GM21825 (cell line): Measurements from ENCODE around the gene CCIN.

Experiments
- ATAC-seq: cut with Tn5 transposase; IDR thresholded peaks from one replicate; pipeline ENCODE4 v1.9.1; 2021; ENCODE audit warnings: mild to moderate bottlenecking, moderate library complexity; ENCODE audit not compliant: unreplicated experiment

The CCIN gene

GRCh38 chr9:36188212-36188611 is 19.0 kb downstream of the CCIN start:
- ATAC-seq = no peak

- no peak for ATAC-seq
Measured at GRCh38 chr9:36189976-36190375, 20.8 kb downstream of the CCIN start.

GRCh38 chr9:36190388-36191289 is 21.5 kb downstream of the CCIN start, which contains the start of gene CLTA:
Gene CLTA (plus strand): TSS chr9:36190921. CDS start chr9:36191057, 136 bp downstream.
- peak; percentile 95 for ATAC-seq

GRCh38 chr9:36191290-36191645 is 22.1 kb downstream of the CCIN start:
- peak; percentile 3 for ATAC-seq

DNA sequence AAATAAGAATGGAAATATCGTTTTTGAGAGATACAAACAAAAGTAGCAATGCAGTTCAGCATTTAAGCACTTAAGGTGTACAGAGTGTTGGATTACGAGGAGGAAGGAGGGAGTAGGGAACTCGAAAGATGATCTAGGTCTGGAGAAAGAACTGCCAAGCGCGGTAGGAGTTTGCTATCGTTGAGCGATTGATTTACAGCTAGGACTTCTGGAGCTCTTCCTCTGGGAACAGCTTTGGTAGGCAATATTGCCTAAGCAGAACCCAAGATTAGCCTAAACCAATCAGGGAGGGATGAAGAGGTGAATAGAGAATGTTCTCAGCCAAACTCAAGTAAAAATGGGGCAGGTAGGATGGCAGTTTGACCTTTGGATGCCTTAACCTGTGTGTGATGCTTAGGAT is 22.5 kb downstream of the CCIN start:
- no peak for ATAC-seq

DNA sequence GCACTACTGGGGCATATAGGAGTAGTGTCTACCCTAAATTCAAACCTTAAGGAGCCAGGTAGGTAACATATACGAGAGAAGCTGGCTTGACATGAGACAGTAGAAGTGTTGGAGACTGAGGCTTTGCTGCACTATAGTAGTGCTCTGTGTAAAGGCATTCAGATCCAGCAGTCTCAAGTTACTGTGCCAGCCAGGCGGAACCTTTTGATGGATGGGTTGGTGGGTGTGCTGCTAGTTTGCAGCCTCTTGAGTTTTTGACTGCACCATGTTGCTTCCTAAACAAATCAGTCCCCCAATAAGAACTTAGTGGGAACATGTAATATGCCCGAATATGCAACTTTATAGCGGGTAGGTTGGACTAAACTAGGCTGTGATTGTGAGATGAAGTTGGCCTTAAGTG is 23.0 kb downstream of the CCIN start:
- ATAC-seq = no peak

- ATAC-seq = no peak
Measured at GRCh38 chr9:36193023-36193422, 23.8 kb downstream of the CCIN start.

DNA sequence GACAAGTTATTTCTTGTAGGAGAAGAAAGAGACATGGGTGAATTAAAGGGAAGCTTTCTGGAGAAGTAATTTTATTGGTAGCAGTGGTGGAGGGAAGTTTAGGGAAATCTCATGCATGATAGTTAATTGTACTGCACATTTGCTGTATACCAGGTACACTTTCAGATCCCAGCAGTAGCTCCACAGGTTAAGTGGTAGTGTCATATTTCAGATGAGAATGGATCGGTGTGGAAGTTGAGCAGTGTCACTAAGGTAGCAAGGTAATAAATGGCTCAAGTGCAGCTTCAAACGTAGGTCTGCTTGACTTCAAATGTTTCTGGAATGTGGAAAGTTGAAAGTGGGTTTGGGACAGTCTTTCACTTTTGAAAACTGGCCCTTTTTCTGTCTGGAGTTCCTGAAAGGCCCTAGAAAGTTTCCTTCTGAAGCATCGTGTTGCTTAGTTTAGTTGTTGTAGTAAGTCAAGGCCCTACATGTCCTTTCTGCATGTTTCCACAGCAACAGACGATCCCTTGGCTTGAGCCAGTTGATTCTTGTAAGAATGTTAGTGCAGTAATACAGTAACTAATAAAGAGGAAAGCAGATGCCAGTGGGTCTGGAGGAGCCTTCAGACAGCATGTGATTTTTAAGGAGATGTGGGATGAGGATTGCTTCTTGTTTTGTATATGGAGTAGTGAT is 25.3 kb downstream of the CCIN start:
- no peak for ATAC-seq

DNA sequence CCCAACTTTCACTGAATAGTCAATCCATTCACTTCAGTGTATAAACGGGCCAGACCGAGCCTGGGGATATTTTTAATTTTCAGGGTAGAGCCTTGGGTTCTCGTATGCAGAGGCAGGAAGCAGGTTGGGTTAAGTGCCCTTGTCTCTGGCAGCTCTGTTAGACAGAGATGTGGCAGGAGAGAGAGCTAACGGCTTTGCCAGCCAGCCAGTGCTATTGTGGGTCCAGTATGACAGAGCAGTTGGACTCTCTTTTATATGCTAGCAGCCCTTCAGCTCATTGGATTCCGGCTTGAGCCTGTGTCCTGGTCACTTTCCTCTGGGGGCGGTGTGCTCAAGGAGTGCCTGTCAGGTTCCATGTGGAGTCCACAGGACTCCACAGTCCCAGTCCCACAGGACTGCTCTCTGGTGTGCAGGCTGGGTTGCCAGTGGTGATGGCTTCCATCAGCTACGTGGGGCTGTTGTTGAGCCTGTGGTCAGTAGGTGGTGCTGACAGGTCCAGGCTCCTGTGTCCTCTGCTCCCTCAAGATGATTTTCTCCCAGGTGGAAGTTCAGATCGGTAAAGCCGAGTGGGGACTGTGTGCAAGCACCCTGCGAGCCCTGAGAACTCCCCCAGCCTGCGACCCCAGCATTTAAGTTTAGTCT is 35.8 kb downstream of the CCIN start:
- no peak for ATAC-seq

DNA sequence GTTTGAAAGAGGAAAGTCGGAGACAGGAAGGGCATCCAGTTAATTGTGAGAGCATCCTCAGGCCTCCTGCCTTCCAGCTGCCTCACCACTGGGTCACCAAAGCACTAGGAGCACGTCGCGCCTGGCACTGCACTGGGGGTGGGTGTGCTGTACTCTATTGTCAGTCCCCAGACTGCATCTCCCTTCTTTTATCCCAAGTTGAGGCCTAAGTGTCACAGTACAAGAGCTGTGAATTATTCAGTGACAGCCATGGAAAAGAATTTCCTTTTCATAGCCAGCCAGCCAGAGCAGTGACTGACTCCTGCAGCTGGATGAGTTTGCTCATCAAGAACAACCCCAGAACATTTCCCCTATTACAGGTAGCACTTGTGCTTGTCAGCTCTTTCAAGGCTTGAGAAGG is 37.8 kb downstream of the CCIN start:
- ATAC-seq = no peak

DNA sequence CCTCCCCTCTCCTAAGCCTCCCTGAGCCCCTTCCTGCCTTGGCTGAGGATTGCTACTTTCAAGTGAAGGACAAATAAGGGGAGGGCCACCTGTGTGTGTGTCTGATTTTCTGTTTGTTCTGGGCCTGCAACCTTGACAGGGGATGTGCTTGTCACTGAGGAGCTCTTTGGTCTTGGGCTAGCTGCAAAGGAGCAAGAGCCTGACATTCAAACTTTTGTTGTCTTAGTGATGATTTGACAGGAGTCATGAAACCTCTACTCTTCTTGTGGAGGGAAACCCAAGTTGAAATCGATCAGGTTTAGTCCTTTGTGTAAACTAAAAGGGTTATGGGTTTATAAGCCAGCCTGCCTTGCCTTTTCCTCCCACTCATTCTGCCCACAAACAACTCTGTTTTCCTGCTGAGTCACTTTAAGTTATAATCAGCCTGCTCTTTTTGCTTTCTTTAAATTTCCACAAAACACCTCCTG is 38.4 kb downstream of the CCIN start:
- ATAC-seq = no peak

DNA sequence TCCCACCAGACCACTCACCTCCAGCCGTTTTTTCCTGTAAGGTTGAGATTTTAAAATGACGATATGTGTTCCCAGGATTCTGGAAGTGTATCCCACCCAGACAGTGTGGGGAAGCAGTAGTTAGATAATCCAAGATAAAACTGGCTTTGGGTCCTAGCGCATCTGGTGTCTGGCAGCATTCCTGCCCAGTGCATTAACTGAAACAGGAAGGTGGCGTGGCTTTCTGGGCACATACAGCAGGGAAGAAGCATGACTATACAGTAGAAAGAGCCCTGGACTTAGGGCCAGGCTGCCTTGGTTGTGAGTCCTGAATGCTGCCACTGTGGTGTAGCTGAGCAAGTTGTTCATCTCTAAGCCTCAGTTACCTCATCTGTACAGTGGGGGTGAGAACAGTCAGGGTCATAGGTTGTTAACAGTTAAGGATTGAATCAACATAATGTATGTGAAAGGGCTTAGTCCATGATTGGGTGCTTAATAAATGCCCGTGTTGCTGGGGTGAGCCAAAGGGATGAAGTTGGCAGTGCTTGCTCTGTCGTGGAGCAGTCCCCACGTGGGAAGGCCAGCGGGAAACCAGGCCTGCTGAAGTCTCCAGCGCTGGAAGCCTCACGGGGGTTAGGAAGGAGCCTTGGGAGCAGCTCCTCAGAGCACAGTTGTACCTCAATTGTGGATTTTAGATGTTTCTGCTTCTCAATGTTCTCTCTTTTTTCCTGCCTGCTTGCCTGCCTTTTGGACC is 39.5 kb downstream of the CCIN start:
- ATAC-seq = no peak

- ATAC-seq = no peak
Measured at GRCh38 chr9:36210722-36211121, 41.5 kb downstream of the CCIN start.

DNA sequence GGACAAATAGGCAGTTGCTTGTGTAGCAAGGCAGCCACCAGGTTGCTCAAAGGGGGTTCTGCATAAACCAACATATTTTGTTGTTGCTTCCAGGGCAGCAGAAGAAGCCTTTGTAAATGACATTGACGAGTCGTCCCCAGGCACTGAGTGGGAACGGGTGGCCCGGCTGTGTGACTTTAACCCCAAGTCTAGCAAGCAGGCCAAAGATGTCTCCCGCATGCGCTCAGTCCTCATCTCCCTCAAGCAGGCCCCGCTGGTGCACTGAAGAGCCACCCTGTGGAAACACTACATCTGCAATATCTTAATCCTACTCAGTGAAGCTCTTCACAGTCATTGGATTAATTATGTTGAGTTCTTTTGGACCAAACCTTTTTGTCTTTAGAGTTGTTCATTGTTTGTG is 42.3 kb downstream of the CCIN start:
- no peak for ATAC-seq

DNA sequence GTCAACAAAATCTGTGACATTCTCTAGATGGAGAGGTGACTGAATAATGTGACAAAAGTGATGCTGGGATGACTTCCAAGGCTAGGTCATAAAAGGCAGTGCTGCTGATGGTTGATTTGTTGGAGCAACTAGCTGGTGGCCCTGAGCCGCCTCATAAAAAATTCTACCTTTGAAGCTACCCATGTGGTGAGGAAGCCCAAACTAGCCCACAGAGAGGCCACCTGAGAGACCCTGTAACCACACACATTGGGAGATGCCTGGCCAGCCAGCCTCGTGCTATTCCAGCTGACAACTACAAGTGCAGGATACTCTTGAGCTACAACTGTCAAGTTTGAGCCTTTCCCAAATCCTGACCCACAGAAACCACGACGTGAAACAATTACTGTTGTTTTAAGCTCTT is 44.2 kb downstream of the CCIN start:
- no peak for ATAC-seq

- no peak for ATAC-seq
Measured at GRCh38 chr9:36213989-36214388, 44.8 kb downstream of the CCIN start.

DNA sequence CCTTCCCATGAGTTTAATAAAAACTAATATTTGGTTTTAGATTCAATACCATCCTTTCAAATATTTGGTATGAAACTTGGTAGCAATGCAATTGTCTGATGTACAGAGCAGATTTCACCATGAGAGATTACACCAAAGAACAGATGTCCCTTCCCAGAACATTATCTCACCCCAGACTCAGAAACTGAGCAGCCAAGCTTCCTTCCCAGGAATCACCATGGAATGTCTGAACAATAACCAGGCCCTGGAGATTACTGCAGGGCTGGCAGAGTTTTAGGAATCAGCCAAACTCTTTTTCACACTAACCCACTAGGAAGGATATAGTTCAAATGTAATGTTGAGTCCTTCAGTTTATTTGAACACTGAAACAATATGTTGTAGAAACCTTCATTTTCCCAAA is 45.4 kb downstream of the CCIN start:
- ATAC-seq = no peak

DNA sequence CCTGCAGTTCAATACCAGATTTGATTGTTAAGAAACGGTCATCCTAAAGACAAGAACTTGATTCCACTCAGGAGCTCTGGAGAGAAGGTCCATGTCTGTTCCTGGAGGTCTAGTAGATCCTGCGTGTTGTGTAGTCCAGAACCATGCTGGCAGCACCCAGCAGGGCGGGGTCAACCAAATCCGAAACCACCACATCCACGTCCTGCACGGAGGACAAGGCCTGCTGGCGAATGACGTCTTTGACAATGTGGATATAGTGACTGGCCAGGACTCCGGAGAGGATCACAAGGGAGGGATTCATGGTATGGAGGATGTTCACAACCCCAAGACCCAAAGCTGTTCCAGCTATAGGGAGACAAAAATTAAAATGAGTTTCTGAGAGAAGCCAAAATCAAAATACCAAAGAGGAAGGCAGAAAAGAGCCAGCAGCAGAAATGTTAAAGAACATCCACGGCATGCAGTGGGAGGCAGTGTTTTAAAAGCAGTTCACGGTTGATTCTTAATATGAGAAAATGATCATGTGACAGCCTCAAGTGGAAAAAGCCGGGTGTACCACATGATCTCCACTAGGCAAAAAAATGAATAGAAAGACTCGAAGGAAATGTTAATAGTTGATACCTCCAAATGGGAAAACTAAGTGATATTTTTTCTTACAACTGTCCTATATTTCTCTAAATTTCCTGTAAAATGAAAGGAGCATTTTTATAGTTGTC is 48.2 kb downstream of the CCIN start:
- no peak for ATAC-seq

DNA sequence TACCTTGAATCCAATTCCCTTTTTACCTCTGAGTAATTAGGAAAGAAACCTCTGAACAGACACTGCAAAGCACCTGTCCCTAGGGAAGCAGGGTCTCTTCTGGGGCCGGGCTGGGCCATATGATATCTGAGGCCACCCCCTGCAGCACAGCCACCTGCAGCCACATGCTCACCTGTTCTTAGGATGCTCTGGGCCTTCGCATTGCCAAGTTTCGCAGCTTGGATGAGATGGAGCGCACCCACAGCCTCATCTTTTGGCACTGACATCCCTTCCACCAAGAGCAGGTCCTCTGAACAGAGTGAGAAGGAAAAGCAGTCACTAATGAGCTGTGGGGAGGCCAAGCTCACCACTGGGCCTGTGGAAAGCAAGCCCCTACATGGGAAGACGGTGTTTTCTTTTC is 48.8 kb downstream of the CCIN start:
- no peak for ATAC-seq

- no peak for ATAC-seq
Measured at GRCh38 chr9:36218411-36218901, 49.3 kb downstream of the CCIN start.
